VCaP (cell line): ENCODE results near the gene MICA.

Experiments
- H3K27ac ChIP-seq: fragments of 450-650 bp; 2 replicates; pipeline ENCODE4 v1.5.1; 2017
- CTCF ChIP-seq: fragments of 450-650 bp; conservative IDR thresholded peaks from 2 replicates; pipeline ENCODE4 v1.5.1; 2017; ENCODE audit warnings: mild to moderate bottlenecking, moderate library complexity

MICA gene

GRCh38 chr6:31403283-31404060 lies at the start of gene MICA:
Gene MICA, plus strand, starts transcription at chr6:31403595. Its CDS starts 38 bp downstream, at chr6:31403633.
- H3K27ac ChIP-seq, result no peak within 1 kb of the TSS
- no peak for TF ChIP-seq CTCF

- no peak for TF ChIP-seq CTCF
- H3K27ac ChIP-seq, result no peak overlapping the region
Measured at GRCh38 chr6:31354158-31354863, 49.1 kb upstream of the MICA start.

- no peak overlapping the region for H3K27ac ChIP-seq
- TF ChIP-seq CTCF, result no peak
Measured at GRCh38 chr6:31354864-31355582, 48.4 kb upstream of the MICA start.

DNA sequence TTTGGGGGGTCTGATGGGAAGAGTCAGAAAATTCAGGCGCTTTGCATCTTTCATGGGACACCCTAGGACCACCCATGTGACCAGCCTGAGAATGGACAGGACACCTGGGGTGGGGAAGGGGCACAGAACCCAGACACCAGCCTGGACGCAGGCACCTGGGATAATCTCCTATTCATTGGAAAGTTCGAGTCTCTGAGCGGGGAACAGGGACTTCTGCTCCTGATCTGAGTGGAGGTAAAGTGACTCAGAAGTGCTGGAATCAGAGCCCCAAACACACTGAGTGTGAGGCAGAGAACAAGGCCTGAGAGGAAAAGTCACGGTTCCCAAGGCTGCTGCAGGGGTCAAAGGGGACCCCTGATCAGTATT lies 47.8 kb upstream of the MICA start:
- TF ChIP-seq CTCF, result no peak
- H3K27ac ChIP-seq, result no peak overlapping the region

DNA sequence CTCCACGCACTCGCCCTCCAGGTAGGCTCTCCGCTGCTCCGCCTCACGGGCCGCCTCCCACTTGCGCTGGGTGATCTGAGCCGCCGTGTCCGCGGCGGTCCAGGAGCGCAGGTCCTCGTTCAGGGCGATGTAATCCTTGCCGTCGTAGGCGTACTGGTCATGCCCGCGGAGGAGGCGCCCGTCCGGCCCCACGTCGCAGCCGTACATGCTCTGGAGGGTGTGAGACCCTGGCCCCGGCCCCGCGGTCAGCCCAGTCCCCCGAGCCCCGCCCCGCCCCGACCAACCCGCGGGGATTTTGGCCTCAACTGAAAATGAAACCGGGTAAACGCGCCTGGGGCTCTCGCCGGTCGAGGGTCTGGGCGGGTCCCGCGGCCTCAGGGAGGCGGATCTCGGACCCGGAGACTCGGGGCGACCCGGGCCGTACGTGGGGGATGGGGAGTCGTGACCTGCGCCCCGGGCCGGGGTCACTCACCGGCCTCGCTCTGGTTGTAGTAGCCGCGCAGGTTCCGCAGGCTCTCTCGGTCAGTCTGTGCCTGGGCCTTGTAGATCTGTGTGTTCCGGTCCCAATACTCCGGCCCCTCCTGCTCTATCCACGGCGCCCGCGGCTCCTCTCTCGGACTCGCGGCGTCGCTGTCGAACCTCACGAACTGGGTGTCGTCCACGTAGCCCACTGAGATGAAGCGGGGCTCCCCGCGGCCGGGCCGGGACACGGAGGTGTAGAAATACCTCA lies 47.0 kb upstream of the MICA start:
- H3K27ac ChIP-seq, result no peak overlapping the region

DNA sequence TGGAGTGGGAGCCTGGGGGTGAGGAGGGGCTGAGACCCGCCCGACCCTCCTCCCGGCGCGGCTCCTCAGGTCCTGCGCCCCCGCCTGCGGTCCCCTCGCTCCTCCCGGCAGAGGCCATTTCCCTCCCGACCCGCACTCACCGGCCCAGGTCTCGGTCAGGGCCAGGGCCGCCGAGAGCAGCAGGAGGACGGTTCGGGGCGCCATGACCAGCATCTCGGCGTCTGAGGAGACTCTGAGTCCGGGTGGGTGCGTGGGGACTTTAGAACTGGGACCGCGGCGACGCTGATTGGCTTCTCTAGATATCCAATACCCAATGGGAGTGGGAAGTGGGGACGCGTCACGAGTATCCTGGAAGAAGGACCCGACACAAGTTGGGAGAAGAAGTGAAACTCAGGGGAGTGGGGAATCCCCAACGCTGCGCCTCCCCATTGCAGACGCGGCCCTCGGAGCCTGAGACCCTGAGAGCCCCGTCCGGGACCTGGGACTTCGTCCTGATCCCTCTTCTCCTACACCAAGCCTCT lies 46.4 kb upstream of the MICA start, which contains the start of gene HLA-B:
Gene HLA-B (minus strand): TSS at position 234 of the 521 bp plus-strand sequence. CDS start 21 bp downstream, at position 213.
- H3K27ac ChIP-seq, result no peak within 1 kb of the TSS

More for the DNA sequence above, 47.0 kb upstream of the MICA start:
- TF ChIP-seq CTCF, result no peak

More for the DNA sequence above, 46.4 kb upstream of the MICA start, which contains the start of gene HLA-B:
- no peak for TF ChIP-seq CTCF
